T-helper 2 cell (primary cell): Measurements from ENCODE around the gene PDSS2.

Experiments
- DNase-seq, 5 experiments: peaks; one replicate each; pipeline versions ENCODE4 v3.0.0 to v3.0.0-alpha.2; 2012 to 2022

Gene PDSS2

DNA sequence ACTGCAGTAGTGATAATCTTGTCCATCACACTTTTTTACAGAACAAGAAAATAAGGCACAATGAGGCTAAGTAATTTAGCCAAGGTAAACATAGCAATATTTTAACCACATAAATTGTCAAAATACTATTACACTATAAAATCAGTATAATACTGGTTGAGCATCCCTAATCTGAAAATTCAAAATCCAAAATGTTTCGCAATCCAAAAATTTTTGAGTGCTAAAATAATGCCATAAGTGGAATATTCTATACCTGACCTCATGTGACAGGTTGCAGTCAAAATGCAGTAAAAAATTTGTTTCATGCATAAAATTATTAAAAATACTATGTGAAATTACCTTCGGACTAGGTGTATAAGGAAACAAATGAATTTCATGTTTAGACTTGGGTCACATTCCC, 101.5 kb downstream of the PDSS2 start:
- DNase-seq: no peak

DNA sequence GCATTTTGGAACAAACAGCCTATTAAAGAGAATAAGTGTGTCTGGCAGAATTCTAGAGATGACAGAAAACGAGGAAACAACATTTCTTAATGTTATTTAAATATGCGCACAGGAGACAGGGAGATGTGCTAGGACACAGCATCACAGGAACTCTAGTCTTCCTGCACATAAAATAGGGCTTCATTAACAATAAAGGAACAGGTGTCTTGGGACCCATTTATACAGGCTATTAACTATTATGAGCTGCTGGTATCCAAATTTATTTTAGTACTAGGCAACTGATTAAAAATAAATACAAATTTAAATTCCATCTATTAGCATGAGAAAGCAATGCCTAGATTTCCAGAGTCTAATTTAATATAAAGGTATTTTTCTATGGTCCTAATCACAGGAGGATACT, 102.3 kb downstream of the PDSS2 start:
- no peak for DNase-seq

DNA sequence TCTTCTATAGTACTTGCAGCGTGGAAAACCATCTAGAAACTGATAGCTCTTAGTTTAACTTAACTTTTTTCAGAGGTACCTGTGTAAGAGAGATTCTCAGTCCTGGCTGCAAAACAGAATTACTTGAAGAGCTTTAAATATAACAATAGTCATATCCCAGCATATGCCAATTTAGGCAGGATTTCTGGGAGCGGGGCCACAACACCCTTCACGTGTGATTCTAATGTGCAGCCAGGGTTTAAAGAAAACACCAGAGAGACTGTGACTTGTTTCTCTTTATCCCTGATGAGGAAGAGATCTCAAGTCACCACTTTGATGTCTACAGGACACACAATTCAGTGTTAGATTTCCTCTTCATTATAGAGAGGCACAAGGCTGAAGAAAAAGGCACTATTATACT, 103.7 kb downstream of the PDSS2 start:
- DNase-seq: no peak

DNA sequence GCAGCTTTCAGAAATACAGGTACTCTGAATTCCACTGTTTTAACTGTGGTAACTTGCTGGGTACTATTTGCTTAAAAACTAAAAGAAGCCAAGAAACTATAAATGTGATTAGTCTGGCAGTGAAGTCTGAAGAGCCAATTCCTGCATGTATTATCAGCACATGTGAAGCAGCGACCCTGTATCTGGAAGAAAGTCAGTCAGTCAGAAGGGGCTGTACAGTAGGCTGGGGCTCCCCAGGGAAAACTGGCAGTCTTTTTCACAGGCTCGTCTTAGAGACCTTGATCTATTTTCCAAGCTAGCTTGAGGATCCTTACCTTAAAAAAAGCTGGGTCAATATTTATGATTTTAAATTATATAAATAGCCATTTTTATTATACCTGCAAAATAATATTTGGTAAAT, 104.9 kb downstream of the PDSS2 start:
- no peak for DNase-seq

DNA sequence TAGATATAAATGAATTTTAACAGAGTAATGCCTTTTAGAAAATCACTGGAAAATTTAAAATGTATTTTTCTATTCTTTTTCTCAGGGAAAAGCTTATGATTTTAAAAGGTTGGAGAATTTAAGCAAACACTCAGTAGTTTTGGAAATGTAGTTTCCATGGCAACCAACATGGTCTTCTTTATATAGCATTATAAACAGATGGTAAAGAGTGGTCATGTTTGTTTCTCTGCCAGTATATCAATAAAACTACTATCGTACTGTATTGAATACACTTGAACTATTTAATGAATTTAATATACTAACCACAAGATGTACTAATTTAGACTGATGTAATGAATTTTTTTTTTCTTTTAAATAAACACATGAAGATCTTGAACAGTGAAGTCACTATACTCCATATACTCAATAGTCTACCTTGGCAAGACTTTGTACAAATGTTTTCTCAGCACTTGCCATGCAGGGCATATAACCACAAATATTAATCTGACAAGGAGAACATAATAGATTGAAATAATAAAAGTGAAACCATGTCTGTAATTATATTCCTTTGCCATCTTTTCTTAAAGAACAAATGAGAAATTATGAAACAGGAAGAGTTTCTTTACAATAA, 105.5 kb downstream of the PDSS2 start:
- DNase-seq: no peak

DNA sequence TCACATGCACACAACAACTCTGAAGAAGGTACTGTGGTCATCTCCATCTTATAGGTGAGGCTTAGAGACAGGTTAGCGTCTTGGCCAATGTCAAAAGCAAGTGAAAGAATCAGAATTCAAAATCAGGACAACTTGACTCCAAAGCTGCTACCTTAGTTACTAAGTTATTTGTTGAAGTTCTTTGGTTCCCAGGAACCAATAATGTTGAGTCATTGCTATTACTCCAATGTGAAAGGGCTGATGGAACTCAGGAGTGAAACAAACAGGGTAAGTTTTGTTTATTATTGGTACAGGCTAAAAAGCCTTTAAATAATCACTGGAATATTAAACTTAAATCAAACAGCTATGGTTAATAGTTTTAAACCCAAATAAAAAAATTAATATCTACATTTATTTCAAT, 111.1 kb downstream of the PDSS2 start:
- no peak for DNase-seq

DNA sequence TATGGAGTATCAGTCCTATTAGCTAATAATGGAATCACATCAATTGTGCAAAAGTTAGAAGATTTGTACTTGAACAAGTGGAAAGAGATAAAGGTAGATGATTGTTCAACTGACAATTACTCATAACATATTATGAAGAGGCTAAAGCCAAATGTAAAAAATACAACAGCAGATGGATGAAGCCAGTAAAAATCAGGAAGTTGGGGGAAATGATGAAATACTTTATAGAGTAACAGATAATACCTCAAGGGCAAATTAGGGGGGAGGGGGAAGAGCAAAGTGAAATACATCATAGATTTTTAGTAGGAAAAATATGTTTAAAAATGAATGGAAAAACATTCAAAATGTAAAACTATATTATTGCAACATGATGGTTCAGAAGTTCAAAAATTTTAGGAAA, 114.0 kb downstream of the PDSS2 start:
- no peak for DNase-seq

DNA sequence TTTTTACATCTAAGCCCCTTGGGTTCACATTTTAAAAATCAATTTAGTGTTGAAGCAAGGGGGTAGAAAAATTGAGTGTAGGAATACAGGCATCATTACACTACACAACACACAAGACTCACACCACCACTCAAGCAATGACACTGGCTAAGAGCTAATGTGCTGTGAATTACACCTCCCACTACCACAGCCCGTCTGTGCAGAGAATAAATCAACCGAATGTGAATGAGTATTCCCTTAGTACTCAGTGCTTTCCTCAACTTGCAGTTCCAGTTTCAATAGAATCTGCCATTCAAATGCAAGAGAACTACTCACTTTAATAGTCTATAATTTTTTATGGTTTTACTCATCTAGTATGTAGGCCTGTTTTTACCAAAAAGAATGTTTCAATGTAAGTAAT, 114.4 kb downstream of the PDSS2 start:
- DNase-seq: no peak

DNA sequence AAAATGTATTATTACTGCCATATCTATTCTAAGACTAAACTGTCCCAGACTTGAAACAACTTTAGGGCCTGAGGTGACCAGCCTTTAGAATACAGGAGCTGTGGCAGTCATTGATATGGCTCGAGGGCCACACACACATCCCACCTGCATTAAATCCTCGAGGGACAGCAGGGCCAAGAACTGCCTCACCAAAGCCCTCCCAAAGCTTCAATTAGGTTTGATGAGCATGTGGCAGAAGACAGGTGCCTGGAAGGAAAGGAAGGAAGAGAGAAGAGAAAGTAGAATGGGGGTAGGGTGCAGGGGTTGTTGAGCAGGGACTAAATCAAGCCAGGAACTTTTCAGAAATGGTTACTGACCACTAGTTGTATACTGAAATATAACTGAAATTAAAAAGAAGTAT, 115.0 kb downstream of the PDSS2 start:
- DNase-seq: no peak

DNA sequence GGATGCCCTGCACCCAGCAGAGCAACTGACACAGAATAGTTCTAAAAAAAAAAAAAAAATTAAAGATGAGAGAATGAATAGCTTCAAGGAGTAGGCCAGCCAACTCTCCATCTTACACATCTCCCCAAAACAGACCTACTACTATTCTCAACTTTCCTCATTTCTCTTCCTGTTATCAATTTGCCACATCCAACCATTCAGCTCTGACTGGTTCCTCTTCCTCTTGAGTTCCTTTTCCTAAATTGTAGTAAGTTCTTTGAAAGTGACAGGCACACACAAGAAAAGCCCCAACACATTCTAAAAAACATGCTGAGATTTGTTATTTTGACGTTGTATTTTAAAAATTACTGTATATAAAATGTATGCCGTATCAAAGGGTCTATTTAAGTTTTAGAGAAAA, 117.2 kb downstream of the PDSS2 start:
- DNase-seq: no peak

DNA sequence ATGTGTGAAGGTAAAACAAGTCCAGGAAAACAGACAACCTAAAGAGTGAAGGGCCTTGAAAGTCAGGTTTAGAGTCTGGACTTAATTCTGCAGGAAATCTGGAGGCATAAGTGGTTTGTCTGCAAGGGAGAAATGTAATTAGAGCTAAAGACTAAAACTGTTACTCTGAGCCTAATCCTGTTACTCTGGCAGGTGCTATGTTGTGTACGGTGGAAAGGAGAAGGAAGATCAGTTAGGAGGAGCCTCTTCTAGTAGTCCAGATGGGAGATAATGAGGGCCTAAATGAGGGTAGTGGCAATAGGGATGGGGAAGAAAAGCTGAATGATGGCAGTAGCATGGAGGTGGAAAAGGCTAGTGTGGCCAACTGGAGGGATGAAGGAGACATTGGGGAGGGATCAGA, 118.5 kb downstream of the PDSS2 start:
- DNase-seq: no peak

DNA sequence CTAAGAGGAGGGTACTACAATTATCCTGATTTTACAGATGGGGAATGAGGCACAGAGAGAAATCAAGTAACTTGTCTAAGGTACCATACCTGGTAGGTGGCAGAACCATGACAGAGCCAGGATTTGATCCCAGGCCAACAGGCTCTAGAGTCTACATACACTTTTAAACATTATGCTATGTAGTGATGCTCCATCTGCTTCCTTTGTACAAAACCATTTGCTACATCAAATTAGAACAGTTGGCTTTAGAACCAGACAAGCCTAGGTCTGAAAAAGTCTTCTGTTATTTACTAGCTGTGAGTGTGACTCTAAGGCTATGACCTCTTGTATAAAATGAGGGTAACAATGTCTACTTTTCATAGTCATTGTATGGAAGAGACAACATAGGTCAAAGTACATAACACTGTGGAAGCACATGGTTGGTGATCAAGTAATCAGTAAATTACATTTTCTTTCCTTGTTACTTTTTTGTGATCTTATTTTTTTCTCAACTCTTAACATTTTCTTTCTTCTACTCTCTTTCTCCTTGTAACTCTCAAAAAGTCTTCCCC, 122.1 kb downstream of the PDSS2 start:
- no peak for DNase-seq

DNA sequence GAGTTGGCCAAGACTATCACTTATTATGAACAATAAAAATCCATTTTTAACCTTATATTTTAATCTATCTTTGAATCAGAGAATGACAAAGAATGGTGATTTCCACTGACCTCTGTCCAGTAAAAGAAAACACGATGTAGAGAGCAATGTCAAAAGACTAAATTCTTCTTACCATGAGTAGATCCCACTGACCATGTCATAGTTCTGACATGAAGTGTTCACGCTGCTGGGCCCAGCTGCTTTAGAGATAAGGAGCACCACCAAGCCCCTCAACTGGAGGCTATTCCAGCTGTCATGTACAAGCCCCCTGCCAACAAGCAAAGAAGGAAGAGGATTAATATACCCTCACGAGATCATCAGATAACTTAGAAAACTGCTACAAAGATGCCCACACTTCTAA, 125.3 kb downstream of the PDSS2 start:
- DNase-seq: no peak

DNA sequence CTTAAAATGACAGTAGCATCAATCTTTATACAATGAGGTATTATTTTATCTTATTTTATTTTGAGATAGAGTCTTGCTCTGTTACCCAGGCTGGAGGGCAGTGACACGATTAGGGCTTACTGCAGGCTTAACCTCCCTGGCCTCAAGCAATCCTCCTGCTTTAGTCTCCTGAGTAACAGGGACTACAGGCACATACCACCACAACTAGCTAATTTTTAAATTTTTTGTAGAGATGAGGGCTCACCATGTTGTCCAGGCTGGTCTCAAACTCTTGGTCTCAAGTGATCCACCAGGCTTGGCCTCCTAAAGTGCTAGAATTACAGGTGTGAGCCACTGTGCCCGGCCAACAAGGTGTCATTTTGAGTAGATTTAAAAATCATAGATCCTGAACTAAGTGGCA, 125.9 kb downstream of the PDSS2 start:
- no peak for DNase-seq

DNA sequence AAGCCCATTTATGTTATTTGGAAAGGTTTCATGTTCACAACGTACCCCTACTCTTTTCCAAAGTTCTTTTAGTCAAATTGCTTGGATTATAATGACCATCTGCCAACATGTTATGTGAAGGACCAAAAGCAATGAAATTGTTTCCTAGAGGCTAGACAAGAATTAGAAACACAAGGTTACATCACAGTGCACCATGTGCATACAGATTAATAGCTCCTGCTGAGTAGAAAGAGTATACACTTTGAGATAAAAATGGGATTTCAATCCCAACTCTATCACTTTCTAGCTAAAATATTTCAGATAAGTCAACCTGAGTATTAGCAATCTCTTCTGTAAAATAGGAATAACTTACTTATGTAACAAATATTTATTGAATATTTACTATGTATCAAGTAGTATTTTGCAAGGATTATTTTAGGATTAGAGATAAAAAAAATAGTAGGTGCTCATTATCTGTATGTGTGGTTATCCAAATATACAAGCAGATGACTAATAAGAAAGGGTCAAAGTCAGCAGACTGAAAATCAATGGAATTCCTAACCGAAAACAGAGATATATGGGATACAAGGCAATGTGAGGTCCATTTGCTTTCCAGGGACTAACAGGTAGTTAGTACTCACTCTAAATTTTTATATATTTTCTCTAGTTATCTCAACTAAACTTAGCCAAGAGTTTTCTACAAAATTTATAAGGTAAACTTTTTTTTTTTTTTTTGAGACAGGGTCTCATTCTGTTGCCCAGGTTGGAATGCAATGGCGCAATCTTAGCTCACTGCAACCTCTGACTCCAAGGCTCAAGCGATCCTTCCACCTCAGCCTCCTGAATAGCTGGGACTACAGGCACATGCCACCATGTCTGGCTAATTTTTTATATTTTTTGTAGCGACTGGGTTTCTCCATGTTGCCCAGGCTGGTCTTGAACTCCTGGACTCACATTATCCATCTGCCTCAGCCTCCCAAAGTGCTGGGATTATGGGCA, 127.7 kb downstream of the PDSS2 start:
- DNase-seq: no peak

DNA sequence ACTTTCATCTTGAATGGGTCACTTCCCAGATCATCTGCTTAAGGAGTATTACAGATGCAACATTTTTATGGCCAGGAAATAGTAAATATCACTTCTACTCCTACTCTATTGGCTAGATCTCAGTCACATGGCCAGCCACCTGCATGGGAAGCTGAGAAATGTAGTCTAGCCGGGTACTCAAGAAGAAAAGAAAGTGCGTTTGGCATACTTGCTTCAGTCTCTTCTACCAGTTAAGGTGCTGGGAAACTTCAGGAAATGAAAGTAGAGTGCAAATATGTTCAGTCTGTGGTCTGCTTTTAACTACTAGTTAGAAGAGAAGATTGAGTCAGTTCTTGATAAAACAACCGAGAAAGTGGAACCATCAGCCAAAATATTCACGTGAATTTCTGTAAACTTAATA, 129.2 kb downstream of the PDSS2 start:
- DNase-seq: peak in 1 of 5 experiments; percentile 77

DNA sequence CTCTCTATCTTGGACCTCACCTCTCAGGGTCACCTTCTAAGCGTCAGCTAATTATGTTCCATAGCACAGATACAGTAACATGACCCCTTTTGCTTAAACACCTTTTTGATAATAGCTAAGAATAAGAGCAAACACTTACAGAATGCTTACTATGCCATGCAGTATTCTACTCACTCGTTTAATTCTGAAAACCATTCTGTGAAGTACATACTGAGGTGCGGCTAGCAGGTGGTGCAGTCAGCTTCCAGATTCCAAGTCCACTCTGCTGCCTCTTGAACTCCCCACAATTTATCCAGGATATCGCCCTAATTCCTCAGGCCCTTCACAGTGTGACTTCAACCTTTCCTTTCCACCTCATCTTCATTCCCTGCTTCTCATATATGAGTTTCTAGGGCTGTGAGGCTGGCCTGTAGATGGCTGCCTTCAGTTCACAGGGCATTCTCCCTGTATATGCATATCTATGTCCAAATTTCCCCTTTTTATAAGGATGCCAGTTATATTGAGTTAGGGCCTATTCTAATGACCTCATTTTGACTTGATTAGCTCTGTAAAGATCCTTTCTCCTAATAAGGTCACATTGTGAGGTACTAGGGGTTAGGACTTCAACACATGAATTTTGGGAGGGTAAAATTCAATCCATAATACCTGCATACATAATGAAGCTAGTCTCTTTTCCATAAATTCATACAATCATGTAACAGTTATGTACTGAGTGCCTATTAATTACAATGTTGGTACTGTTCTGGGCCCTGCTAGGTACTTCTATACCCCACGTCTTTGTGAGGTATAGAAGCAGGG, 130.1 kb downstream of the PDSS2 start:
- DNase-seq: no peak

DNA sequence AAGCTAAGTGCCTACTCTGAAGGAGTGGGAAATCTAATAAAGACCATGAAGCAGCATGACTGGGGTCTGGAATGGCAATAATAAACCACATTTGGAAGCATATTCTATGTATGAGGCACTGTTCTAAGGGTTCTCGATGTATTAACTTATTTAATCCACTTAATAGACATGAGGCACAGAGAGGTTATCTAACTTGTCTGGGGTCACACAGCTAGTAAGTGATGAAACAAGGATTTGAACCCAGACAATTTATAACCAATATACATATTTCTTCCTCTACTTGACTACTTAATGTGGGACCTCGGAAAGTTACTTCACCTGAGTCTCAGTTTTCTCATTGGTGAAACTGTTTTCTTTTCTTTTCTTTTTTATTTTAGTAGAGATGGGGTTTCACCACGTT, 131.3 kb downstream of the PDSS2 start:
- no peak for DNase-seq

DNA sequence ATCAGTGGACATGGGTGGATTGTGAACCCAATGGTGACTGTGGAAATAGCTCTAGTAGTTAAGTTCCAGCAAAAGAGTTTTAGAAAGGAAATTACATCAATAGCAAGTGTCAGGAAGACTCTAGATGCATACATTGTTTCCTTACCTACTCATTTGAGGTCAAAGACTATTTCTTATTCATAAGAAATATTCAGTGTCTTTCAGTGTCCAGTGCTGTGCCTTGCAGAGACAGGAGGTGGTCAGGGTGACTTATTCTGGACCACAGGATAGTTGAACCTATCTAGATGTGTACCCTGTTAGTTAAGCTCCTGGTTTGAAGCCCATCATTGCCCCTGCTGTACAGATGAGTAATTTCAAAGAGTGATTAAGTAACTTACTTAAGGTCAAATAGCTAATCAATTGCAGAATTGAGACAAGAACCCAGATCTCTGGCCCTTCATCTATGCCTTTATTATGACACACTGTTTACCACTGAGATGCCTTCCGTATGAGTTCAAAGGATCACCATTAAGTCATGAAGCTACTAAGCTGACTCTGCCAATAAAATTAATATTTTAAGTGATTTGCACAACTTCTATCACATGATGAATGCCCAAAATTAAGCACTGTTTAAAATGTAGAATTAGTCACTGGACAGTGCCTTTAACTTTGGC, 136.1 kb downstream of the PDSS2 start:
- DNase-seq: no peak

DNA sequence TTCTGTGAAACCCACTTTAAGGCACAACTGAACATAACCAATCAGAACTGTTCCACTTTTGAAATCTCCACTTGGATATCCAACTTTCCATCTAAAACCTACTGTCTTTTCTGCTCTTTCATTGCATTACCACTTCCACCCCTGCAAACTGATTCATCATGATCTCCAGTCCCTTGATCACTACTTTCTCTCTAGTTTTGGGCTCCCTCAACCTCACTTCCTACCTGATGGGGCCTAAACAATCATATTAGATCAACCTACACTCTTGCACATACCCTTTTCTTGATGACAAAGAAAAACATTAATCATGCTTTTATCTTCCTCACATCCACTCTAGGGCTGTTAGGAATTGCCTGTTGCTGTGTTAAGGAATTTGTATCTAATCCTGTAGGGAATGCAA, 137.6 kb downstream of the PDSS2 start:
- no peak for DNase-seq

DNA sequence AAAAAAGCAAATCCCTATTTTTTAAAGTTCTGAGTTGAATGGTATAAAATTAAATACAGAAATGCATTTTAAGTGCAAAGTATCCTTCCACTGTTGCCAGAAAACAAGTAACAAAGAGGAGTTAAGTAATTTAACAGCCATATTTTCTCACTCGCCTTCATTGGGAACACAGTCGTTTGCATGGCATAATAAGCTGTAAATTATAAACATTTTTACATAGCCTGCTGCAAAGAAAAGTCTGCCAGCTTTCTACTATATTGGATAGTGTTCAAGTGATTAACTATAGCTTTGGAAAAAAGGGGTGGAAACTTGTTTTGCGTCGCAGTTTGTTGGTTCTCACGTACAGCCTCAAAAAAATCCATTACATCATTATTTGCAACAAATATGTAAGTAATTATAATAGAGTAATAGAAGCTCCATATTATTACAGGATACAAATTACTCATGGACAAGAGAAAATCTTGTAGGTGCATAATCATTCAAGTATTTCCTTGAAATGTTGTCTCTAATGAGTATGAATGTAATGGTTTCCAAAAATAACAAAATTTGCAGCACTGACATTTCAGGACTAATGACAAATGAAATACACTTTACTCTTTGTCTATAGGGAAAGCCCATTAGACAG, 139.3 kb downstream of the PDSS2 start:
- no peak for DNase-seq

DNA sequence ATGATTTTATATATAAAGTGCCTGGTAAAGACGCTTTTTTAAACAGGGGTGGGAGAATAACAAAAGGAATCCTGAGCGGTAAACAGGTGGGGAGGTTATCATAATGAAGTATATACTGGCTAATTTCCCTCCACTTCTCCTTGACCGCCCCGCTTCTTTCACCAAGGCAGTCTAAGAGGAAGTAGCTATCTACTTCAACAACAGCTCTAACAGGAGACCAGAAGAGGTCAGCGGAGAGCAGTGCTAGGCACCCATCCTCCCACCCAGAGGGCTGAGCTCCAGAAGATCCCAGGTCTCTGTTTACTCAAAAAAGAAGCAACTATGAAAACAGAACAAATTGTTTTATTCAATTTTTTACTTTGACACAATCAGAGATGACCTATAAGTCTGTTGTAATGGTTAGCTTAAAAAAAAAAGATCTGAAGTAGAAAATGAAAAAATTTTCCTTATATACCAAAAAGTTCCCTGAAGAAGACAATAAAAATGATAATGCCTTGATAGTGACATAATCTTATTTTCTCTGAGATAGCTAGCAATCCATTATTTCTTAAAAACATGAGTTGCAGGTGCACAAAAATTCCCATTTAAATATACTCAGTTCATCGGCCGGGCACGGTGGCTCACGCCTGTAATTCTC, 141.1 kb downstream of the PDSS2 start:
- DNase-seq: peak in 1 of 5 experiments; percentile 40
